ENCODE data around the gene C19orf53. TPM values are rescaled to one million over a fixed set of nuclear protein-coding genes. Genes with fewer than 3 reads are reported as not detected.

The C19orf53 gene
- total and polyA plus RNA-seq, 2 donors (not counting 3 experiments of a cell fraction or from before 2014, with no cell fraction given) = 113 to 239 TPM

- Histone ChIP-seq H3K36me3 (ENCODE audit: control insufficient read depth in 2 of 2, extremely low read depth in 1 of 2, insufficient read depth in 2 of 2, low read length in 2 of 2) (no peaks in the 10 kb centered on the region), H3K4me2 (ENCODE audit: insufficient read depth, low read length) (no peak overlapping the region), H3K9me3 (replicated peaks; ENCODE audit: control insufficient read depth, insufficient read depth, low read length) (no peaks in the 10 kb centered on the region), H3K4me3 (replicated peaks in 1 of 3; ENCODE audit: insufficient read depth in 1 of 3, low read depth in 1 of 3, low read length in 3 of 3) (no peak overlapping the region), H3K79me2 (ENCODE audit: control insufficient read depth, insufficient read depth, low read length) (no peaks in the 10 kb centered on the region), H3K4me1 (ENCODE audit: control insufficient read depth, extremely low read depth, insufficient read depth, low read length) (peaks cover 27% of the 10 kb centered on the region), H3K9me1 (replicated peaks; ENCODE audit: control insufficient read depth, extremely low read depth, insufficient read depth, low read length) (no peaks in the 10 kb centered on the region), H3K27me3 (ENCODE audit: control insufficient read depth in 2 of 2, insufficient read depth in 2 of 2, low read length in 2 of 2) (no peaks in the 10 kb centered on the region), H2AFZ (ENCODE audit: low read depth, low read length) (peak overlapping the region; percentile 17), H3K27ac (ENCODE audit: insufficient read depth, low read depth, low read length) (no peak overlapping the region), H3K9ac (replicated peaks; ENCODE audit: extremely low read depth, insufficient read depth, low read length) (no peak overlapping the region), H4K20me1 (replicated peaks; ENCODE audit: control insufficient read depth, extremely low read depth, insufficient read depth, low read length) (no peaks in the 10 kb centered on the region)
- ChIA-PET CTCF (interaction anchor here (0.7 to 4.8 kb wide), 14 partner anchors 9 to 287 kb away, joined by 3 to 62 read pairs (median 4); partner anchors contain the start of genes C19orf53, MISP3 and ZSWIM4), POLR2A (no interaction called here)
- peak; percentile 62 for DNase-seq (ENCODE audit: low read depth, low spot score)
- intact Hi-C loops (cut with micrococcal nuclease) (loop anchor here (1.0 to 5.0 kb wide), 4 partner anchors 53 to 287 kb away; partner anchors contain the start of gene MISP3), dilution Hi-C loops (cut with MboI; ENCODE audit: extremely low pct_ligation_motif_present, low sequenced_read_pairs) (no loop called here)
- FAIRE-seq = peak; percentile 65
- TF ChIP-seq CTCF (IDR thresholded peaks at IDR 0.05; ENCODE audit: extremely low read depth in 1 of 2, insufficient read depth in 1 of 2, low read depth in 1 of 2, low read length in 2 of 2) (peak; percentile 67 to 85), POLR2A (IDR thresholded peaks at IDR 0.05; ENCODE audit: low read depth, low read length) (no peak)
- BruUV-seq (replicated peaks) = no TSS peak
These were observed 10.6 kb downstream of the C19orf53 start for GRCh38 chr19:13784731-13785452.

GRCh38 chr19:13788991-13789390 is 14.7 kb downstream of the C19orf53 start:
- CTCF ChIA-PET = interaction anchor here (1.3 to 1.9 kb wide), 2 partner anchors 27 to 74 kb away, joined by 5 to 11 read pairs; no protein-coding TSS in a partner anchor
- Histone ChIP-seq H3K9me1 (replicated peaks; ENCODE audit: control insufficient read depth, extremely low read depth, insufficient read depth, low read length) (no peaks in the 10 kb centered on the region), H3K4me1 (ENCODE audit: control insufficient read depth, extremely low read depth, insufficient read depth, low read length) (peaks cover 11% of the 10 kb centered on the region), H3K9ac (replicated peaks; ENCODE audit: extremely low read depth, insufficient read depth, low read length) (no peak overlapping the region), H3K4me2 (ENCODE audit: insufficient read depth, low read length) (no peak overlapping the region), H3K9me3 (replicated peaks; ENCODE audit: control insufficient read depth, insufficient read depth, low read length) (no peaks in the 10 kb centered on the region), H3K79me2 (ENCODE audit: control insufficient read depth, insufficient read depth, low read length) (no peaks in the 10 kb centered on the region), H3K27ac (ENCODE audit: insufficient read depth, low read depth, low read length) (no peak overlapping the region), H3K36me3 (ENCODE audit: control insufficient read depth in 2 of 2, extremely low read depth in 1 of 2, insufficient read depth in 2 of 2, low read length in 2 of 2) (no peaks in the 10 kb centered on the region), H2AFZ (ENCODE audit: low read depth, low read length) (no peak overlapping the region), H3K4me3 (replicated peaks in 1 of 3; ENCODE audit: insufficient read depth in 1 of 3, low read depth in 1 of 3, low read length in 3 of 3) (no peak overlapping the region), H4K20me1 (replicated peaks; ENCODE audit: control insufficient read depth, extremely low read depth, insufficient read depth, low read length) (no peaks in the 10 kb centered on the region), H3K27me3 (ENCODE audit: control insufficient read depth in 2 of 2, insufficient read depth in 2 of 2, low read length in 2 of 2) (no peaks in the 10 kb centered on the region)
- POLR2A ChIA-PET = interaction anchor here (1.4 to 1.9 kb wide), 2 partner anchors 7 to 48 kb away, joined by 9 to 14 read pairs; no protein-coding TSS in a partner anchor
- DNase-seq (ENCODE audit: low read depth, low spot score) (no peak), FAIRE-seq (no peak)
- BruUV-seq (replicated peaks) = no TSS peak
- TF ChIP-seq JUN (IDR thresholded peaks at IDR 0.05; ENCODE audit: borderline replicate concordance, insufficient read depth, insufficient read length, low read depth) (no peak), EZH2 (IDR thresholded peaks at IDR 0.05; ENCODE audit: borderline replicate concordance, low read depth, low read length, severe bottlenecking) (no peak), CTCF (IDR thresholded peaks at IDR 0.05; ENCODE audit: extremely low read depth in 1 of 2, insufficient read depth in 1 of 2, low read depth in 1 of 2, low read length in 2 of 2) (no peak), GATA2 (IDR thresholded peaks at IDR 0.05; ENCODE audit: insufficient read depth, insufficient read length, low read depth, low read length) (no peak), POLR2A (IDR thresholded peaks at IDR 0.05; ENCODE audit: low read depth, low read length) (no peak), FOS (IDR thresholded peaks at IDR 0.05; ENCODE audit: borderline replicate concordance, insufficient read depth, low read length) (no peak), MYC (IDR thresholded peaks at IDR 0.05; ENCODE audit: low read depth, low read length) (no peak), MAX (IDR thresholded peaks at IDR 0.05; ENCODE audit: insufficient read depth, insufficient read length) (no peak), POLR2AphosphoS5 (IDR thresholded peaks at IDR 0.05; ENCODE audit: insufficient read depth, low read depth, low read length) (no peak)
- intact Hi-C loops (cut with micrococcal nuclease) (loop anchor here (5.0 kb wide), 1 partner anchor 283 kb away; the partner anchor contains the start of gene MISP3), dilution Hi-C loops (cut with MboI; ENCODE audit: extremely low pct_ligation_motif_present, low sequenced_read_pairs) (no loop called here)
